Testis (tissue), 2 donors: Measurements from ENCODE around the gene PRPH2.

ENCODE experiments used
- POLR2A ChIP-seq: fragments of 450-650 bp; IDR thresholded peaks from one replicate; pipeline ENCODE4 v1.6.1; 2017; ENCODE audit warnings: antibody characterized with exemption, mild to moderate bottlenecking, moderate library complexity
- TF ChIP-seq, protein P1 (sequence below), 3 experiments: fragments of 450-650 bp in 2 of 3; fragments of 200-600 bp in 1 of 3; sonication (generic) in 1 of 3; IDR thresholded peaks; one replicate each; pipeline ENCODE4 v1.5.1; 2016 to 2019; ENCODE audit warnings: antibody characterized with exemption in 3 of 3, mild to moderate bottlenecking in 2 of 3, moderate library complexity in 1 of 3

DNA sequence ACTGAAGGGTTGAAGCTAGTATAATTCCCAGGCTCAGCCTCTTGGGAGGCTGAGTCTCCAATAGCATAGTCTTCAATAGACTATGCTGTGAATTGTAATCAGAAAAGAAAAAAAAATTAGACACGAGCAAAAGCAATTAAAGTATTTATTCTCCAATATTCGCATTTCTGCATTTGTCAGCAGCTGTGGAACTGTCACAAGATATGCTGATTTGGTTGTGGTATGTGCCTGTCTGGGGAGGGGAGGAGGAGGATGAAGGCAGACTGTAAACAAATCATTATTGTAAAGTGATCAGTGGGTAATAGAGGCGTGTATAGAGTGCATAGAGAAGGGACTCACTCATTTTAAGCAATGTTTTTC, 49.3 kb upstream of the PRPH2 start:
- TF ChIP-seq, protein P1, sequence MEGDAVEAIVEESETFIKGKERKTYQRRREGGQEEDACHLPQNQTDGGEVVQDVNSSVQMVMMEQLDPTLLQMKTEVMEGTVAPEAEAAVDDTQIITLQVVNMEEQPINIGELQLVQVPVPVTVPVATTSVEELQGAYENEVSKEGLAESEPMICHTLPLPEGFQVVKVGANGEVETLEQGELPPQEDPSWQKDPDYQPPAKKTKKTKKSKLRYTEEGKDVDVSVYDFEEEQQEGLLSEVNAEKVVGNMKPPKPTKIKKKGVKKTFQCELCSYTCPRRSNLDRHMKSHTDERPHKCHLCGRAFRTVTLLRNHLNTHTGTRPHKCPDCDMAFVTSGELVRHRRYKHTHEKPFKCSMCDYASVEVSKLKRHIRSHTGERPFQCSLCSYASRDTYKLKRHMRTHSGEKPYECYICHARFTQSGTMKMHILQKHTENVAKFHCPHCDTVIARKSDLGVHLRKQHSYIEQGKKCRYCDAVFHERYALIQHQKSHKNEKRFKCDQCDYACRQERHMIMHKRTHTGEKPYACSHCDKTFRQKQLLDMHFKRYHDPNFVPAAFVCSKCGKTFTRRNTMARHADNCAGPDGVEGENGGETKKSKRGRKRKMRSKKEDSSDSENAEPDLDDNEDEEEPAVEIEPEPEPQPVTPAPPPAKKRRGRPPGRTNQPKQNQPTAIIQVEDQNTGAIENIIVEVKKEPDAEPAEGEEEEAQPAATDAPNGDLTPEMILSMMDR (IDR thresholded peaks at IDR 0.05) = no peak
- TF ChIP-seq POLR2A = no peak
